ENCODE results near the gene TIMMDC1. TPM values are rescaled to one million over a fixed set of nuclear protein-coding genes. Genes with fewer than 3 reads are reported as not detected.

The TIMMDC1 gene
- total and polyA plus RNA-seq, 2 of the 13 experiments (the other 11 are each of a cell fraction or from before 2014, with no cell fraction given) = 50.0 to 77.8 TPM

- no peaks in the 10 kb centered on the region for H4K20me1 ChIP-seq (ENCODE audit: insufficient read depth, low read length)
- H3K79me2 ChIP-seq (ENCODE audit: insufficient read depth, low read length) = no peaks in the 10 kb centered on the region
- no peak overlapping the region for H3K27ac ChIP-seq (ENCODE audit: extremely low read length, insufficient read depth, low read length)
- no peak for ATAC-seq
- peaks cover 0 to 12% of the 10 kb centered on the region in 2 experiments; a peak in 2 of 5 replicates for H3K27me3 ChIP-seq (ENCODE audit: control insufficient read depth in 1 of 2, insufficient read depth in 2 of 2, low read length in 2 of 2)
- intact Hi-C loops (cut with micrococcal nuclease; ENCODE audit: unreplicated experiment) = no loop called here
- H3K9me3 ChIP-seq (ENCODE audit: low read length) = no peaks in the 10 kb centered on the region
- ChIA-PET POLR2A (no interaction called here), CTCF (ENCODE audit: low intra/inter-chr PET ratio, low total read pairs) (no interaction called here)
- H3K4me2 ChIP-seq (ENCODE audit: low read depth, low read length) = no peak overlapping the region
- no peak overlapping the region for H3K9ac ChIP-seq (ENCODE audit: insufficient read depth, low read depth, low read length)
- no peaks in the 10 kb centered on the region for H3K4me1 ChIP-seq (ENCODE audit: insufficient read depth, low read length)
- no TSS peak for BruUV-seq (replicated peaks)
- in situ Hi-C loops (cut with HindIII; ENCODE audit: extremely low pct_ligation_motif_present, low pct_unique_long_range_greater_than_20kb) = no loop called here
- no peak for DNase-seq (ENCODE audit: low spot score)
- no peaks in the 10 kb centered on the region for H3K36me3 ChIP-seq (replicated peaks in 1 of 2; ENCODE audit: control insufficient read depth in 1 of 2, insufficient read depth in 2 of 2, low read length in 2 of 2)
- no peak overlapping the region for H2AFZ ChIP-seq (ENCODE audit: low read length)
- WGBS (ENCODE audit: low lambda C conversion rate) = 53% methylated on average over 3 of the region's 3 CpGs
- no peak for FAIRE-seq
- H3K4me3 ChIP-seq (replicated peaks in 1 of 3; ENCODE audit: insufficient read depth in 1 of 3, low read depth in 2 of 3, low read length in 3 of 3) = no peak overlapping the region
- no peak for TF ChIP-seq ZHX1 (CRISPR knock-in tag; IDR thresholded peaks at IDR 0.05; ENCODE audit: low read depth)
- TF ChIP-seq KLF9 (CRISPR knock-in tag; IDR thresholded peaks at IDR 0.05; ENCODE audit: low read depth) = no peak
- TF ChIP-seq ZBTB33 (CRISPR knock-in tag; IDR thresholded peaks at IDR 0.05) = no peak
- no peak for TF ChIP-seq GZF1 (CRISPR knock-in tag; IDR thresholded peaks at IDR 0.05)
- no peak for TF ChIP-seq ARID5B (CRISPR knock-in tag; IDR thresholded peaks at IDR 0.05)
- TF ChIP-seq ZBTB39 (CRISPR knock-in tag; IDR thresholded peaks at IDR 0.05) = no peak
- no peak for TF ChIP-seq ZNF83 (CRISPR knock-in tag; IDR thresholded peaks at IDR 0.05; ENCODE audit: borderline replicate concordance)
- TF ChIP-seq NKX3-1 (CRISPR knock-in tag; IDR thresholded peaks at IDR 0.05) = no peak
- TF ChIP-seq TBP (CRISPR knock-in tag; IDR thresholded peaks at IDR 0.05) = no peak
- TF ChIP-seq MTA1 (CRISPR knock-in tag; IDR thresholded peaks at IDR 0.05; ENCODE audit: borderline replicate concordance) = no peak
Observed at GRCh38 chr3:119557877-119558269, 59.5 kb downstream of the TIMMDC1 start.

All from HepG2 (cell line).